HEK293 (cell line): ENCODE data around the gene SNX21.

Experiments
- KLF7 ChIP-seq: fragments of 450-650 bp; formaldehyde crosslinking; IDR thresholded peaks from 2 replicates; pipeline ENCODE4 v1.5.1; 2016; ENCODE audit warnings: missing biosample characterization, missing genetic modification characterization, borderline replicate concordance
- ZBTB17 ChIP-seq: fragments of 450-650 bp; formaldehyde crosslinking; IDR thresholded peaks from 2 replicates; pipeline ENCODE4 v1.5.1; 2016; ENCODE audit warnings: missing biosample characterization, missing genetic modification characterization
- ZNF184 ChIP-seq: fragments of 450-650 bp; IDR thresholded peaks from 2 replicates; pipeline ENCODE4 v1.5.1; 2018; ENCODE audit warnings: missing biosample characterization, mild to moderate bottlenecking, missing genetic modification characterization
- ZNF223 ChIP-seq: fragments of 450-650 bp; formaldehyde crosslinking; IDR thresholded peaks from 2 replicates; pipeline ENCODE4 v1.5.1; 2016; ENCODE audit warnings: missing biosample characterization, missing genetic modification characterization
- ZNF274 ChIP-seq, 2 experiments: fragments of 200-500 bp in 1 of 2; fragments of 450-650 bp in 1 of 2; sonication (Bioruptor generic) in 1 of 2; formaldehyde crosslinking in 1 of 2; IDR thresholded peaks; 2 replicates each; pipeline versions ENCODE4 v1.5.1 to v1.6.1; 2014 to 2016; ENCODE audit warnings: borderline replicate concordance in 1 of 2, inconsistent platforms in 1 of 2, low read length in 1 of 2, missing biosample characterization in 1 of 2, missing genetic modification characterization in 1 of 2
- ZNF404 ChIP-seq: fragments of 450-650 bp; formaldehyde crosslinking; IDR thresholded peaks from 2 replicates; pipeline ENCODE4 v1.5.1; 2017; ENCODE audit warnings: missing biosample characterization, missing genetic modification characterization
- ZNF621 ChIP-seq: fragments of 450-650 bp; formaldehyde crosslinking; IDR thresholded peaks from 2 replicates; pipeline ENCODE4 v1.5.1; 2017; ENCODE audit warnings: missing biosample characterization, missing genetic modification characterization
- ZNF777 ChIP-seq: fragments of 450-650 bp; formaldehyde crosslinking; IDR thresholded peaks from 2 replicates; pipeline ENCODE4 v1.5.1; 2017; ENCODE audit warnings: missing biosample characterization, missing genetic modification characterization, borderline replicate concordance
- TF ChIP-seq, protein P1 (sequence below): fragments of 450-650 bp; formaldehyde crosslinking; IDR thresholded peaks from 2 replicates; pipeline ENCODE4; 2016; ENCODE audit warnings: missing biosample characterization, missing genetic modification characterization
- TF ChIP-seq, protein P2 (sequence below): fragments of 450-650 bp; formaldehyde crosslinking; IDR thresholded peaks from 2 replicates; pipeline ENCODE4 v1.5.1; 2016; ENCODE audit warnings: missing biosample characterization, missing genetic modification characterization
- TF ChIP-seq, protein P3 (sequence below): fragments of 450-650 bp; formaldehyde crosslinking; IDR thresholded peaks from 2 replicates; pipeline ENCODE4 v1.5.1; 2016; ENCODE audit warnings: missing biosample characterization, missing genetic modification characterization
- TF ChIP-seq, protein P4 (sequence below): fragments of 450-650 bp; formaldehyde crosslinking; IDR thresholded peaks from 2 replicates; pipeline ENCODE4 v1.5.1; 2016; ENCODE audit warnings: missing biosample characterization, missing genetic modification characterization

DNA sequence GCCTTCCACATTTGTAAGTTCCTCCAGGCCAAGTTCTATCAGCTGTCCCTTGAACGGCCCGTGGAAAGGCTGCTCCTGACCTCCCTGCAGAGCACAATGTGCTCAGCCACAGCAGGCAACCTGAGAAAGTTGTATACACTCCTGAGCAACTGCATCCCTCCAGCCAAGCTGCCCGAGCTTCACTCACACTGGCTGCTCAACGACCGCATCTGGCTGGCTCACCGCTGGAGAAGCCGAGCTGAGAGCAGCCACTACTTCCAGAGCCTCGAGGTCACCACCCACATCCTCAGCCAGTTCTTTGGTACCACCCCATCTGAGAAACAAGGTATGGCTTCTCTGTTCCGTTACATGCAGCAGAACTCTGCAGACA, 49.5 kb downstream of the SNX21 start:
- TF ChIP-seq ZNF184 (no peak), ZNF621 (tag by site-specific recombination) (no peak), ZNF223 (tag by site-specific recombination) (no peak), ZNF274 (IDR thresholded peaks at IDR 0.05; ENCODE audit: low read length) (no peak), ZNF274 (tag by site-specific recombination; IDR thresholded peaks at IDR 0.05; ENCODE audit: borderline replicate concordance) (no peak), ZNF404 (tag by site-specific recombination) (no peak), ZNF777 (no peak), KLF7 (tag by site-specific recombination) (no peak), ZBTB17 (no peak)
- TF ChIP-seq, protein P1, sequence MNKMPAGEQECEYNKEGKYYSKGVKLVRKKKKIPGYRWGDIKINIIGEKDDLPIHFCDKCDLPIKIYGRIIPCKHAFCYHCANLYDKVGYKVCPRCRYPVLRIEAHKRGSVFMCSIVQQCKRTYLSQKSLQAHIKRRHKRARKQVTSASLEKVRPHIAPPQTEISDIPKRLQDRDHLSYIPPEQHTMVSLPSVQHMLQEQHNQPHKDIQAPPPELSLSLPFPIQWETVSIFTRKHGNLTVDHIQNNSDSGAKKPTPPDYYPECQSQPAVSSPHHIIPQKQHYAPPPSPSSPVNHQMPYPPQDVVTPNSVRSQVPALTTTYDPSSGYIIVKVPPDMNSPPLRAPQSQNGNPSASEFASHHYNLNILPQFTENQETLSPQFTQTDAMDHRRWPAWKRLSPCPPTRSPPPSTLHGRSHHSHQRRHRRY (tag by site-specific recombination) = no peak
- TF ChIP-seq, protein P2, sequence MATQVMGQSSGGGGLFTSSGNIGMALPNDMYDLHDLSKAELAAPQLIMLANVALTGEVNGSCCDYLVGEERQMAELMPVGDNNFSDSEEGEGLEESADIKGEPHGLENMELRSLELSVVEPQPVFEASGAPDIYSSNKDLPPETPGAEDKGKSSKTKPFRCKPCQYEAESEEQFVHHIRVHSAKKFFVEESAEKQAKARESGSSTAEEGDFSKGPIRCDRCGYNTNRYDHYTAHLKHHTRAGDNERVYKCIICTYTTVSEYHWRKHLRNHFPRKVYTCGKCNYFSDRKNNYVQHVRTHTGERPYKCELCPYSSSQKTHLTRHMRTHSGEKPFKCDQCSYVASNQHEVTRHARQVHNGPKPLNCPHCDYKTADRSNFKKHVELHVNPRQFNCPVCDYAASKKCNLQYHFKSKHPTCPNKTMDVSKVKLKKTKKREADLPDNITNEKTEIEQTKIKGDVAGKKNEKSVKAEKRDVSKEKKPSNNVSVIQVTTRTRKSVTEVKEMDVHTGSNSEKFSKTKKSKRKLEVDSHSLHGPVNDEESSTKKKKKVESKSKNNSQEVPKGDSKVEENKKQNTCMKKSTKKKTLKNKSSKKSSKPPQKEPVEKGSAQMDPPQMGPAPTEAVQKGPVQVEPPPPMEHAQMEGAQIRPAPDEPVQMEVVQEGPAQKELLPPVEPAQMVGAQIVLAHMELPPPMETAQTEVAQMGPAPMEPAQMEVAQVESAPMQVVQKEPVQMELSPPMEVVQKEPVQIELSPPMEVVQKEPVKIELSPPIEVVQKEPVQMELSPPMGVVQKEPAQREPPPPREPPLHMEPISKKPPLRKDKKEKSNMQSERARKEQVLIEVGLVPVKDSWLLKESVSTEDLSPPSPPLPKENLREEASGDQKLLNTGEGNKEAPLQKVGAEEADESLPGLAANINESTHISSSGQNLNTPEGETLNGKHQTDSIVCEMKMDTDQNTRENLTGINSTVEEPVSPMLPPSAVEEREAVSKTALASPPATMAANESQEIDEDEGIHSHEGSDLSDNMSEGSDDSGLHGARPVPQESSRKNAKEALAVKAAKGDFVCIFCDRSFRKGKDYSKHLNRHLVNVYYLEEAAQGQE (tag by site-specific recombination) = no peak
- TF ChIP-seq, protein P3, sequence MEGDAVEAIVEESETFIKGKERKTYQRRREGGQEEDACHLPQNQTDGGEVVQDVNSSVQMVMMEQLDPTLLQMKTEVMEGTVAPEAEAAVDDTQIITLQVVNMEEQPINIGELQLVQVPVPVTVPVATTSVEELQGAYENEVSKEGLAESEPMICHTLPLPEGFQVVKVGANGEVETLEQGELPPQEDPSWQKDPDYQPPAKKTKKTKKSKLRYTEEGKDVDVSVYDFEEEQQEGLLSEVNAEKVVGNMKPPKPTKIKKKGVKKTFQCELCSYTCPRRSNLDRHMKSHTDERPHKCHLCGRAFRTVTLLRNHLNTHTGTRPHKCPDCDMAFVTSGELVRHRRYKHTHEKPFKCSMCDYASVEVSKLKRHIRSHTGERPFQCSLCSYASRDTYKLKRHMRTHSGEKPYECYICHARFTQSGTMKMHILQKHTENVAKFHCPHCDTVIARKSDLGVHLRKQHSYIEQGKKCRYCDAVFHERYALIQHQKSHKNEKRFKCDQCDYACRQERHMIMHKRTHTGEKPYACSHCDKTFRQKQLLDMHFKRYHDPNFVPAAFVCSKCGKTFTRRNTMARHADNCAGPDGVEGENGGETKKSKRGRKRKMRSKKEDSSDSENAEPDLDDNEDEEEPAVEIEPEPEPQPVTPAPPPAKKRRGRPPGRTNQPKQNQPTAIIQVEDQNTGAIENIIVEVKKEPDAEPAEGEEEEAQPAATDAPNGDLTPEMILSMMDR (tag by site-specific recombination) = no peak
- TF ChIP-seq, protein P4, sequence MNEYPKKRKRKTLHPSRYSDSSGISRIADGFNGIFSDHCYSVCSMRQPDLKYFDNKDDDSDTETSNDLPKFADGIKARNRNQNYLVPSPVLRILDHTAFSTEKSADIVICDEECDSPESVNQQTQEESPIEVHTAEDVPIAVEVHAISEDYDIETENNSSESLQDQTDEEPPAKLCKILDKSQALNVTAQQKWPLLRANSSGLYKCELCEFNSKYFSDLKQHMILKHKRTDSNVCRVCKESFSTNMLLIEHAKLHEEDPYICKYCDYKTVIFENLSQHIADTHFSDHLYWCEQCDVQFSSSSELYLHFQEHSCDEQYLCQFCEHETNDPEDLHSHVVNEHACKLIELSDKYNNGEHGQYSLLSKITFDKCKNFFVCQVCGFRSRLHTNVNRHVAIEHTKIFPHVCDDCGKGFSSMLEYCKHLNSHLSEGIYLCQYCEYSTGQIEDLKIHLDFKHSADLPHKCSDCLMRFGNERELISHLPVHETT (tag by site-specific recombination) = no peak
